GM18870 (cell line): ENCODE measurements around the gene STARD3NL.
A peak's percentile ranks its signal among the peaks of the same experiment; 100 is the strongest.
"Not testable (repeated sequence)": the region's sequence is repeated elsewhere in the genome, so short reads cannot be mapped to it uniquely, and the experiment has no call there.

Experiments used
- ATAC-seq: cut with Tn5 transposase; IDR thresholded peaks from one replicate; pipeline ENCODE4 v1.9.1; 2021; ENCODE audit warnings: moderate library complexity; ENCODE audit not compliant: unreplicated experiment

Gene STARD3NL, protein sequence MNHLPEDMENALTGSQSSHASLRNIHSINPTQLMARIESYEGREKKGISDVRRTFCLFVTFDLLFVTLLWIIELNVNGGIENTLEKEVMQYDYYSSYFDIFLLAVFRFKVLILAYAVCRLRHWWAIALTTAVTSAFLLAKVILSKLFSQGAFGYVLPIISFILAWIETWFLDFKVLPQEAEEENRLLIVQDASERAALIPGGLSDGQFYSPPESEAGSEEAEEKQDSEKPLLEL

GRCh38 chr7:38178004-38178694 is at the start of gene STARD3NL:
Gene STARD3NL, plus strand, starts transcription at chr7:38178245. Its CDS starts 29,260 bp downstream, at chr7:38207505.
- peak; percentile 94 for ATAC-seq

GRCh38 chr7:38129162-38129561 is 48.9 kb upstream of the STARD3NL start:
- no peak for ATAC-seq

GRCh38 chr7:38129579-38129978 is 48.5 kb upstream of the STARD3NL start:
- no peak for ATAC-seq

DNA sequence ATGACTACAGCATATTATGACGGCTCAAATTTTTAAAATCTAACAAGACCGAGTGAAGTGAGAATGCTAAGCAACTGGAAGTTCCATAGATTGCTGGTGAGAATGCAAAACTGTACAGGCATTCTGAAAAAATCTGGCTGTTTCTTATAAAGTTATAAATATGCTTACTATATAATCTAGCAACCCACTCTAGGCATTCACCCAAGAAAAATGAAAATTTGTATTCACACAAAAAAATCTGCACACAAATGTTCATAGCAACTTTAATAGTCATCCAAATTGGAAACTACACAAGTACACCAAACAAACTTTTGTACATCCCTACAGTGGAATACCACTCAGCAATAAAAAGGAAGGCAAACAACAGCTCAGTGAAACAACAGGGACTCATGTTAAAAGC is 39.9 kb upstream of the STARD3NL start:
- no peak for ATAC-seq

GRCh38 chr7:38141187-38141586 is 36.9 kb upstream of the STARD3NL start:
- no peak for ATAC-seq

DNA sequence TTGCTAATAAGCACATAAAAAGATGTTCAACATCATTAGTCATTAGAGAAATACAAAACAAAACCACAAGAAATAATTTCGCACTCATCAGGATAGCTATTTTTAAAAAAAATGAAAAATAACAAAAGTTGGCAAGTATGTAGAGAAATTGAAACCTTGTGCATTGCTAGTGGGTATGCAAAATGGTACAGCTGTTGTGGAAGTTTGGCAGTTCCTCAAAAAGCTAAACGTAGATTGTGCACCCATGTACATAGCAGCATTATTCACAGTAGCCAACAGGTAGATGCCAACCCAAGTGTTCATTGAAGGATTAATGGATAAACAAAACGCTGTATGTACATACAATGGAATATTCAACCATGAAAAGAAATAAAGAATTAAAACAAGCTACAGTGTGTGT is 35.3 kb upstream of the STARD3NL start:
- ATAC-seq: peak; percentile 77

DNA sequence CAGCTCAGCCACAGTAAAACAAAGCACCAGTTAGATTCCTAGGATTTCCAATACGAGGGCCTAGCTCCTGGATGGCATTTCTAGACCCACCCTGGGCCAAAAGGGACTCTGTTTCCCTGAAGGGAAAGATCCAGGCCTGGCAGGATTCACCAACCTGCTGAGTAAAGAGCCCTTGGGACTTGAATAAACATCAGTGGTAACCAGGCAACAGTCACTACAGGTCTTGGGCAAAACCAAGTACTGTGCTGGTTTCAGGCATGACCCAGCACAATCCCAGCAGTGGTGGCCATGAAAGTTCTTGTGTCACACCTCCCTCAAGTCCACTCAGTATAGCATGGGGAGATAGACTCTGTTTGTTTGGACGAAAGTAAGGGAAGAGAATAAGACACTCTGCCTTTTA is 31.0 kb upstream of the STARD3NL start:
- no peak for ATAC-seq

DNA sequence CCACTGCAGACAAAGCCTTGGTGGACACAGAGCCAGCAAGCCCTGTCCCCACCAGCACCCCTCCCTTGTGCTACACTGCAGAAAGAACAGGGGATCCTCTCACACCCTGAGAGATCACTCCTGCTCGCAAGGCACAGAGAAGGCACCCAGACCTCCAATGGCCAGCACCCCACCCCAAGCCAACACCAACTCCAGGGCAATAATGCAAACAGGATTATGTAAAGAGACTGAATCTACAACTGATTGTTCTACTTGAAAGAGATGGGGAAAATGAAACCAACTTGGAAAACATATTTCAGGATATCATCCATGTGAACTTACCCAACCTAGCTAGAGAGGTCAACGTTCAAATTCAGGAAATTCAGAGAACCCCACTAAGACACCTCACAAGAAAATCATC is 26.5 kb upstream of the STARD3NL start:
- no peak for ATAC-seq

DNA sequence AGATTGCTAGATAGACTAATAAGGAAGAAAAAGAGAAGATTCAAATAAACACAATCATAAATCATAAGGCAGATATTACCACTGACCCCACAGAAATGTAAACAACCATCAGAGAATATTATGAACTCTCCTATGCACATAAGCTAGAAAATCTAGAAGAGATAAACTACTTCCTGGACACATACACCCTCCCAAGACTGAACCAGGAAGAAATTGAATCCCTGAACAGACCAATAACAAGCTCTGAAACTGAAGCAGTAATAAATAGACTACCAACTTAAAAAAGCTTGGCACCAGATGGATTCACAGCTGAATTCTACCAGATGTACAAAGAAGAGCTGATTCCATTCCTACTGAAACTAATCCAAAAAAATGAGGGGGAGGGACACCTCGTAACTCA is 24.5 kb upstream of the STARD3NL start:
- no peak for ATAC-seq

DNA sequence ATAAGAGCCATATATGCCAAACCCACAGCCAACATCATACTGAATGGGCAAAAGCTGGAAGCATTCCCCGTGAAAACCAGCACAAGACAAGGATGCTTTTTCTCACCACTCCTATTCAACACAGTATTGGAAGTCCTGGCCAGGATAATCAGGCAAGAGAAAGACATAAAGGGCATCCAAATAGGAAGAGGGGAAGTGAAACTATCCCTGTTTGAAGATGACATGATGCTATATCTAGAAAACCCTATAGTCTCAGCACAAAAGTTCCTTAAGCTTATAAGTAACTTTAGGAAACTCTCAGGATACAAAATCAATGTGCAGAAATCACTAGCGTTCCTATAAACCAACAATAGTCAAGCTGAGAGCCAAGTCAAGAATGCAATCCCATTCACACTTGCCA is 23.8 kb upstream of the STARD3NL start:
- no peak for ATAC-seq

GRCh38 chr7:38160003-38160571 is 18.0 kb upstream of the STARD3NL start:
- ATAC-seq: no peak

DNA sequence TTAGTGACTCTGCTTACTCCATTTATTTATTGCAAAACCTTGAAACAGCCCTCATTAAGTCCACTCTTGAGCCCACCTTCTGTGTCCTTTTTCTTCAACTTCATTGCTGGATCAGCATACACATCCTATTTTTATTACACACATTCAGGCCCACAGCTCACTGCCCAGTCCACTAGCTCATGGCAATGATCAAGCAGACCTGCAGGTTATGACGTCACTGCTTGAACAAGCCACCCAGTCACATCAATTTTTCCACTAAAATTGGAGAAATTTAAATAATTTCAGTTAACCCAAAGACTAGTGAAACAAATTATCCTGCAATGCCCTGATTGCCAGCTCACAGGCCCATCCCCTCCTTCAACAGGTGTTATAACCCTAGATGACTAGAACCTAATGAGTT is 16.0 kb upstream of the STARD3NL start:
- no peak for ATAC-seq

GRCh38 chr7:38163671-38164070 is 14.4 kb upstream of the STARD3NL start:
- no peak for ATAC-seq

DNA sequence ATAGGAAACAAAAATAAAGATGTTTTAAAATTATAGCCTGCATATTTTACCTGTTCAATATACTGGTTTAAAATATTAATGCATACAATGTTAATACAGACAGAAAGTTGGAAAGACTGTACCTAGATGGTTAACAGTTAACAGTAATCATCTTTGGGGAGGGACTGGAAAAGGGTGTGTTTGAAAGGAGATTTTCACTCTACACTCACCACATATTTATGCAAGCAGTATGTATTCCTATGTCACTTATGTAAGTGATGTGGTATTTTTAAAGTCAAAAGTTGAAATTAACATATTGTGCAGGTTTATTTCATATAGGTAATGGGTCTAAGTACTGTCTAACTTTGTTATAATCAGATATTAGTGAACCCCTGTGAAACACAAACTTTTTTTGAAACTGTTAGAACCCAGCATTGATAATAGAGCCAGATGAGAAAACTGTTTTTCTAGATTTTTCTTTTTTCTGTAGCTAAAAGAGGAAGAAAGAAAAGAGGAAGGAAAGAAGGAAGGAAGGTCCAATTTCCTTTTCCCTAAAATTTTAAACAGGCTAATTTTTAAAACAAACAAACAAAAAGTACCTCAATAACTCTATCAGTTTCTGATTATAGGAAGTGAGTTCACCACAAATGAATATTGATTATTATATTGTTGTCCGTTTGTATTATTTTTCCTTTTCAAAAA is 9.0 kb upstream of the STARD3NL start:
- ATAC-seq: no peak

GRCh38 chr7:38169847-38170246 is 8.2 kb upstream of the STARD3NL start:
- peak; percentile 69 for ATAC-seq

DNA sequence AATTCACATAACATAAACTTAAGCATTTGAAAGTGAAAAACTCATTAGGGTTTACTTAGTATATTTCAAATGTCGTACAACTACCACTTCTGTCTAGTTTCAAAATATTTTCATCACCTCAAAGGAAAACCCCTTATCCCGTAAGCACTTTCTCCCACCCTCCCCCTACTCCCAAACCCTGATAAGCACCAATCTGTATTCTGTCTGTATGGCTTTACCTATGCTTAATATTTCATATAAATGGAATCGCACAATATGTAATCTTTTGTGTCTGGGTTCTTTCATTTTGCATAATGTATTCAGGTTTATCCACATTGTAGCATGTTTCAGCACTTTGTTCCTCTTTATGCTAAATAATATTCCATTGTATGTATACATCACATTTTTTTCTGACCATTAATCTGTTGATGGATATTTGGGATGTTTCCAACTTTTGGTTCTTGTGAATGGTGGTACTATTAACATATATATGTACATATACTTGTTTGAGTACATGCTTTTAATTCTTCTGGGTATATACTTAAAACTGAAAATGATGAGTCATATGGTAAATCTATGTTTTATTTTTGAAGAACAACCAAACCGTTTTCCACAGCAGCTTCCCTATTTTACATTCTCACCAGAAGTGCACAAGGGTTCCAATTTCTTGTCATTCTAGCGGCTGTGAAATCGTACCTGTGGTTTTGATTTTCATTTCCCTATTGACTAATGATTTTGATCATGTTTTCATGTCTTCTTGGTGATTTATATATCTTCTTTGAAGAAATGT is 6.2 kb upstream of the STARD3NL start:
- ATAC-seq: peak; percentile 54

- not testable (repeated sequence) for ATAC-seq
Observed at GRCh38 chr7:38175547-38175946, 2.5 kb upstream of the STARD3NL start.

GRCh38 chr7:38177621-38178003 is 433 bp upstream of the STARD3NL start:
- ATAC-seq: no peak

- ATAC-seq: peak; percentile 23
Observed at GRCh38 chr7:38178695-38179344, 775 bp downstream of the STARD3NL start.

GRCh38 chr7:38179776-38180226 is 1.8 kb downstream of the STARD3NL start:
- no peak for ATAC-seq
